Uterus (tissue), 2 donors: ENCODE measurements around the gene MAP3K6.

Experiments used
- POLR2A ChIP-seq, 2 donors: fragments of 450-650 bp; IDR thresholded peaks; one replicate each; pipeline ENCODE4 v1.6.1; 2016; ENCODE audit warnings: antibody characterized with exemption in 2 of 2, mild to moderate bottlenecking in 1 of 2, moderate library complexity in 1 of 2
- TF ChIP-seq, protein P1 (sequence below), 4 experiments: fragments of 200-600 bp in 2 of 4; fragments of 450-650 bp in 2 of 4; sonication (generic) in 2 of 4; IDR thresholded peaks; one replicate each; pipeline ENCODE4 v1.5.1; 2016 to 2019; ENCODE audit warnings: antibody characterized with exemption in 4 of 4, mild to moderate bottlenecking in 2 of 4, moderate library complexity in 1 of 4

DNA sequence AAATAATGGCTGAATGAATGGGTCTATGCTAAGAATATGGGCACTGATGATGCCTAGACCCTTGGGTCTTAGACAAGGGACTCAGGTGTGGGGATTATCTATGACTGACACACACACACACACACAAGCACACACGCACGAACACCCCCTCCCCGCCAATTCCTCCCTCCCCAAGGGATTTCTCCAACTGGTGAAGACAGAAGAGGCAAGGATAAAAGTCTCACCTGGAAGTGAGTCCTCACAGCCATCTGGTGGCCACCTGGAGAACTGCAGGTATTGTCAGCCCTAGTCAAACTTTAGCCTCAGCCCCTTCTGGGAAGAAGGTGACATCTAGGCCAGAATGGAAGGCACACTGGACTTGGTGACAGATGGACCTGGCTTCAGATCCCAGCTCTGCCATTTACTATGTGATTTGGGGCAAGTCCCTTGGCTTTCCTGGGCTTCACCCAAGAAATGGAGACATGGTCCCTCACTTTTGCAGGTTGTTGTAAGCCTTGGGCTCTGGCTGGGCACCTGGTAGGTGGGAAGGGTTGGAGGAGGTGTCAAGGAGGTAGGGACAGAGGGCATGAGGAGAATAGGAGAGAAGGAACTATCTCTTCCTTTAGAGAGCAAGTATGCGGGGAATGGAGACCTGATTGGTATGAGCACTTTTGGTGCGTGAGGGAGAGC lies 21.7 kb upstream of the MAP3K6 start:
- TF ChIP-seq, protein P1, sequence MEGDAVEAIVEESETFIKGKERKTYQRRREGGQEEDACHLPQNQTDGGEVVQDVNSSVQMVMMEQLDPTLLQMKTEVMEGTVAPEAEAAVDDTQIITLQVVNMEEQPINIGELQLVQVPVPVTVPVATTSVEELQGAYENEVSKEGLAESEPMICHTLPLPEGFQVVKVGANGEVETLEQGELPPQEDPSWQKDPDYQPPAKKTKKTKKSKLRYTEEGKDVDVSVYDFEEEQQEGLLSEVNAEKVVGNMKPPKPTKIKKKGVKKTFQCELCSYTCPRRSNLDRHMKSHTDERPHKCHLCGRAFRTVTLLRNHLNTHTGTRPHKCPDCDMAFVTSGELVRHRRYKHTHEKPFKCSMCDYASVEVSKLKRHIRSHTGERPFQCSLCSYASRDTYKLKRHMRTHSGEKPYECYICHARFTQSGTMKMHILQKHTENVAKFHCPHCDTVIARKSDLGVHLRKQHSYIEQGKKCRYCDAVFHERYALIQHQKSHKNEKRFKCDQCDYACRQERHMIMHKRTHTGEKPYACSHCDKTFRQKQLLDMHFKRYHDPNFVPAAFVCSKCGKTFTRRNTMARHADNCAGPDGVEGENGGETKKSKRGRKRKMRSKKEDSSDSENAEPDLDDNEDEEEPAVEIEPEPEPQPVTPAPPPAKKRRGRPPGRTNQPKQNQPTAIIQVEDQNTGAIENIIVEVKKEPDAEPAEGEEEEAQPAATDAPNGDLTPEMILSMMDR (IDR thresholded peaks at IDR 0.05): peak; percentile 84 to 92 (median 87)
- no peak for TF ChIP-seq POLR2A (IDR thresholded peaks at IDR 0.05)
